Neutrophil (primary cell): ENCODE measurements around the gene SLC4A2.

Experiments used
- H3K27ac ChIP-seq: fragments of 200-600 bp; sonication (generic); 2 replicates; pipeline ENCODE4 v1.5.1; 2016; ENCODE audit warnings: mild to moderate bottlenecking, moderate library complexity
- H3K27me3 ChIP-seq: fragments of 200-600 bp; sonication (generic); 2 replicates; pipeline ENCODE4 v1.6.0; 2016; ENCODE audit warnings: mild to moderate bottlenecking
- H3K36me3 ChIP-seq: fragments of 200-600 bp; sonication (generic); 2 replicates; pipeline ENCODE4 v1.5.1; 2017
- H3K4me1 ChIP-seq, 2 experiments: fragments of 200-600 bp in 1 of 2; sonication (generic) in 1 of 2; 1 replicate in 1 of 2; 2 replicates in 1 of 2; pipeline versions ENCODE4 v1.5.1 to v1.6.1; 2013 to 2016; ENCODE audit warnings: low read depth in 1 of 2, low read length in 1 of 2, mild to moderate bottlenecking in 1 of 2, moderate library complexity in 1 of 2; ENCODE audit not compliant: control insufficient read depth in 1 of 2, insufficient read depth in 1 of 2
- H3K4me3 ChIP-seq, 2 experiments: fragments of 200-600 bp in 1 of 2; sonication (generic) in 1 of 2; 1 replicate in 1 of 2; 2 replicates in 1 of 2; pipeline ENCODE4 v1.5.1; 2013 to 2016; ENCODE audit warnings: low read depth in 1 of 2, low read length in 1 of 2, mild to moderate bottlenecking in 1 of 2, moderate library complexity in 1 of 2
- H3K9me3 ChIP-seq: fragments of 200-600 bp; sonication (generic); 2 replicates; pipeline ENCODE4 v1.5.1; 2016
- TF ChIP-seq, protein P1 (sequence below): fragments of 200-600 bp; sonication (generic); IDR thresholded peaks from 2 replicates; pipeline ENCODE4 v1.5.1; 2016; ENCODE audit warnings: antibody characterized with exemption

Gene SLC4A2

DNA sequence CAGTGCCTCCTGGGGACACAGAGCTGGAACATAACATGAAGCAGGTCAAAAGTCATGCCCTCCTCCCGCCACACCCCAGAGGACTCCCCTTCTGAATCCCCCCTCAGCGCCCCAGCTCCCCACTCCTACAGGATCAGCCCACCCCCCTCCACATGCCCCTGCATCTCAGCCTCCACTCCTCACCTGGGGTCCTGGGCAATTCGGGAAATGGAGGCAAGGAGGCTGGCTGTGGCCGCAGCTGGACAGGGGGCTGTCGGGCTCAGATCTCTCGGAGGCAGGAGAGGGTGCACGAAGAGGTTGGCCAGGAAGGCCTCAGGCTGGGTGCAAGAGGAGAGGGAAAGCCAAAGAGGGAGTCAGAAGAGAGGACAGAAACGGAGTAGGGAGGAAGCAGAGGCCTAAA is 42.9 kb upstream of the SLC4A2 start:
- H3K4me1 ChIP-seq, result peaks cover 20 to 22% of the 10 kb centered on the region in 2 experiments
- H3K27me3 ChIP-seq, result peaks cover 100% of the 10 kb centered on the region
- TF ChIP-seq, protein P1, sequence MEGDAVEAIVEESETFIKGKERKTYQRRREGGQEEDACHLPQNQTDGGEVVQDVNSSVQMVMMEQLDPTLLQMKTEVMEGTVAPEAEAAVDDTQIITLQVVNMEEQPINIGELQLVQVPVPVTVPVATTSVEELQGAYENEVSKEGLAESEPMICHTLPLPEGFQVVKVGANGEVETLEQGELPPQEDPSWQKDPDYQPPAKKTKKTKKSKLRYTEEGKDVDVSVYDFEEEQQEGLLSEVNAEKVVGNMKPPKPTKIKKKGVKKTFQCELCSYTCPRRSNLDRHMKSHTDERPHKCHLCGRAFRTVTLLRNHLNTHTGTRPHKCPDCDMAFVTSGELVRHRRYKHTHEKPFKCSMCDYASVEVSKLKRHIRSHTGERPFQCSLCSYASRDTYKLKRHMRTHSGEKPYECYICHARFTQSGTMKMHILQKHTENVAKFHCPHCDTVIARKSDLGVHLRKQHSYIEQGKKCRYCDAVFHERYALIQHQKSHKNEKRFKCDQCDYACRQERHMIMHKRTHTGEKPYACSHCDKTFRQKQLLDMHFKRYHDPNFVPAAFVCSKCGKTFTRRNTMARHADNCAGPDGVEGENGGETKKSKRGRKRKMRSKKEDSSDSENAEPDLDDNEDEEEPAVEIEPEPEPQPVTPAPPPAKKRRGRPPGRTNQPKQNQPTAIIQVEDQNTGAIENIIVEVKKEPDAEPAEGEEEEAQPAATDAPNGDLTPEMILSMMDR, result no peak
- no peaks in the 10 kb centered on the region for H3K9me3 ChIP-seq
- no peaks in the 10 kb centered on the region for H3K36me3 ChIP-seq
- H3K4me3 ChIP-seq, result no peak overlapping the region
- H3K27ac ChIP-seq, result no peak overlapping the region

DNA sequence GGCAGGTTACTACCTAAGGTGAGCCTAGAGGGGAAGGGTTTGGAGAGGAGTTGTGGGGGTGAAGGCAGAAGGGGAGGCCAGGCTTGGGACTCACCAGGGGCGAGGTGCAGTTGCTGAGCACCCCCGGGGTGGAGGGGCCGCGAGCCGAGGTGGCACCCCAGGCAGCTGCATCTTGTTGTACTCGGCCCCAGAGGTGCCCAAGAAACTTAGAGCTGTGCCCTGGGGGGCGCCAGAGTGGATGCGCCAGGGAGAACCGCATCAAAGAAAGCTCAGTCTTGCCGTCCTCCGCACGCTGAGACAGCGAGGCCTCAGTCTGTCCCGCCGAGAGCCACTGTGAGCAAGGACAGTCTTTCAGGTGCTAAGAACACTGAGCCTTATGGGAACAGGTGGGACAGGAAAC is 42.4 kb upstream of the SLC4A2 start:
- Histone ChIP-seq H3K4me1 (peaks cover 20 to 22% of the 10 kb centered on the region in 2 experiments), H3K4me3 (no peak overlapping the region), H3K27me3 (peaks cover 100% of the 10 kb centered on the region), H3K36me3 (no peaks in the 10 kb centered on the region), H3K27ac (no peak overlapping the region), H3K9me3 (no peaks in the 10 kb centered on the region)
- TF ChIP-seq, protein P1, result no peak

DNA sequence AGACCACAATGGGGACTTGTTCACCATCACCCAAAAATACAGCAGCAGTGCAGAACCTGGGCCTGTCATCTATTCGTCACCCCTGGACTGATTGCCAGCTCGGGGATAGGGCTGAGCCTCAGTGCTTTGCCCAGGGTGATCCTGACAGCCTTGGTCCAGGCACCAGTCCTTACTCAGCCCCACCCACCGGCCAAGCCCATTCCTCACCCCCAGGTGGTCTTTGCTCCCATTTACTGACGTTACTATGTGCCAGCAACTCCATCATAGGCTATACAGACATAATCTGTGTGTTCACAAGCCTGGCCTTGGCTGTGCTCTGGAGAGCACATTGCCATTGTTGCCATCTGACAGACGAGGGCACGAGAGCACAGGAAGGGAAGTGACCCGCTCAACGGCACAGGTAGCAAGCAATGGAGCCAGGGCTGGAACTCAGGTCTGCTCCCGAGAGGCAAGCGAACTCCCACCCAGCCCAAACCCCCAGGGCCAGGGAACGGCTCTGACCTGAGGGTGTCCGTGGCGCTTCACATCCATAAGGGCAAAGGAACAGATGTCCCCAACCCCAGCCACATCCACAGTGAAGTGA is 41.9 kb upstream of the SLC4A2 start:
- TF ChIP-seq, protein P1, result no peak
- no peak overlapping the region for H3K4me3 ChIP-seq

DNA sequence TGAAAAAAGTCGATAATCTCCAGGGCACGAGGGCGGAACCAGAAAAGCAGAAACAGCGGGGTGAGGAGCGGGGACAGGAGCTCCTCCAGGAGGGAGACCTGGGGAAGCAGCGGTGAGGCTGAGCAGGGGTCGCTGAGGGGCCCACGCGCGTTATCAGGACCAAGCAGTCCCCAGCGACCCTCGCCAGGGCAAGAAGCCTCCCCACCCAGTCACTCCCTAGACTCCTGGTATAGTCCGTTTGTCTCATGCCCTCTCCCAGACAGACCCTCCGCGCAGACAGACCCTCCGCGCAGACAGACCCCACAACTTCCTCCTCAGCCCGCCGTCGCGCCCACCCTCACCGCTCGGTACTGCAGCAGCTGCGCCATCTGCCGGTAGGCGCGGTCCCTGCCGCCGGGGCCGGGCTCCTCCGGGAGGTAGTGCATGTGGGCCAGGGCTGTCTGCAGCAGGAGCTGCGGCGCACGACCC is 41.4 kb upstream of the SLC4A2 start:
- H3K4me3 ChIP-seq, result peak overlapping the region in 1 of 2 experiments; percentile 4
- peaks cover 20 to 22% of the 10 kb centered on the region in 2 experiments for H3K4me1 ChIP-seq
- H3K27me3 ChIP-seq, result peaks cover 100% of the 10 kb centered on the region
- H3K9me3 ChIP-seq, result no peaks in the 10 kb centered on the region
- H3K36me3 ChIP-seq, result no peaks in the 10 kb centered on the region
- no peak overlapping the region for H3K27ac ChIP-seq
- TF ChIP-seq, protein P1, result peak; percentile 60

More for the DNA sequence above, 41.9 kb upstream of the SLC4A2 start:
- H3K36me3 ChIP-seq, result no peaks in the 10 kb centered on the region
- no peaks in the 10 kb centered on the region for H3K9me3 ChIP-seq
- peaks cover 100% of the 10 kb centered on the region for H3K27me3 ChIP-seq
- H3K27ac ChIP-seq, result no peak overlapping the region
- H3K4me1 ChIP-seq, result peaks cover 20 to 22% of the 10 kb centered on the region in 2 experiments

DNA sequence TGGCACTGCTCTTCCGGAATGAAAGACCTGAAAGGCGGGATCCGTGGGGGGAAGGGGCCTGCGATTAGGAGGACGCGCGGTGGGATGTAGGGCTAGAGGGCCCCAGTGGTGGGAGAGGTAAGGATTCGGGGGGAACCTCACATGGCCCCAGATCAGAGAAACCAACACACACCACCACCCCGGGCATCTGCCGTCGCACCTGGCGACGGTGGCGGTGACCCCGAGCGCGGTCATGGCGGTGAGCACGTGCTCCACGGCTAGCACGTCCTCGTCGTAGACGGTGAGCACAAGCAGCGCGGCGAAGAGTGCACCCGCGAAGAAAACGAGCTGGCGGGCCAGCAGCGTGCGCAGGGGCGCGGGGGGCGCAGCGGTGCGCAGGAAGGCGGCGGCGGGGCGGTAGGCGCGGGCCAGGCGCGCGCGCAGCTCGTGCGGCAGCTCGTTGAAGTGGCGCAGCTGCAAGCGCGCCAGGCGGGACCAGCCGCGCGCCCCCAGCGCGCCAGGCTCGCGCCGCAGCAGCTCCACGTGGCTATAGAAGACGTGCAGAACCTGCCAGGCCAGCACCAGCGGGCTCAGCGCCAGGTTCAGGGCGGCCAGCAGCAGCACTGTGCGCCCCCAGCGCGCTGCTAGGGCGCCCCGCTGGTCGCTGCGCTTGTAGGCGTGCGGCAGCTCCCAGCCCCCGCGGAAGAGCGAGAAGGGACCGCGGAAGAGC is 40.8 kb upstream of the SLC4A2 start:
- TF ChIP-seq, protein P1, result no peak
- Histone ChIP-seq H3K9me3 (no peaks in the 10 kb centered on the region), H3K4me1 (peaks cover 18 to 22% of the 10 kb centered on the region in 2 experiments), H3K27ac (no peak overlapping the region), H3K27me3 (peaks cover 100% of the 10 kb centered on the region), H3K4me3 (peak overlapping the region in 1 of 2 experiments; percentile 4), H3K36me3 (no peaks in the 10 kb centered on the region)
